Liver (tissue), 9 donors: ENCODE data around the gene ZBTB4. TPM values are rescaled to one million over a fixed set of nuclear protein-coding genes. Genes with fewer than 3 reads are reported as not detected.

Experiments
- DNase-seq: peaks from one replicate; pipeline ENCODE4 v3.0.0-alpha.2; 2017; ENCODE audit warnings: low spot score
- H3K27ac ChIP-seq, 2 donors: one replicate each; pipeline ENCODE4 v1.7.0; 2013; ENCODE audit warnings: inconsistent platforms in 2 of 2, low read length in 2 of 2, control low read depth in 1 of 2, low read depth in 1 of 2, mild to moderate bottlenecking in 1 of 2
- H3K27me3 ChIP-seq, 4 donors: one replicate each; pipeline versions ENCODE4 v1.6.1 to v1.7.0; 2013; ENCODE audit warnings: low read length in 3 of 4, inconsistent platforms in 1 of 4, mild to moderate bottlenecking in 1 of 4, moderate library complexity in 1 of 4; ENCODE audit not compliant: control insufficient read depth in 4 of 4, insufficient read depth in 4 of 4
- H3K36me3 ChIP-seq, 4 donors: one replicate each; pipeline versions ENCODE4 v1.6.1 to v1.7.0; 2013; ENCODE audit warnings: low read length in 3 of 4, mild to moderate bottlenecking in 3 of 4, low read depth in 1 of 4, moderate library complexity in 1 of 4; ENCODE audit not compliant: control insufficient read depth in 4 of 4, insufficient read depth in 3 of 4
- H3K4me1 ChIP-seq, 4 donors: one replicate each; pipeline versions ENCODE4 v1.6.1 to v1.7.0; 2013; ENCODE audit warnings: low read length in 3 of 4, mild to moderate bottlenecking in 3 of 4, moderate library complexity in 1 of 4; ENCODE audit not compliant: control insufficient read depth in 4 of 4, insufficient read depth in 4 of 4
- H3K4me3 ChIP-seq, 3 donors: one replicate each; pipeline versions ENCODE4 v1.6.1 to v1.7.0; 2013; ENCODE audit warnings: low read length in 3 of 3, control low read depth in 1 of 3, low read depth in 1 of 3, mild to moderate bottlenecking in 1 of 3
- H3K9ac ChIP-seq, 2 donors: one replicate each; pipeline ENCODE4 v1.7.0; 2013; ENCODE audit warnings: low read length in 2 of 2, mild to moderate bottlenecking in 2 of 2, moderate library complexity in 2 of 2, control low read depth in 1 of 2, low read depth in 1 of 2
- H3K9me3 ChIP-seq, 4 donors: one replicate each; pipeline versions ENCODE4 v1.6.1 to v1.7.0; 2013; ENCODE audit warnings: low read length in 3 of 4; ENCODE audit not compliant: control insufficient read depth in 4 of 4
- ATF3 ChIP-seq: IDR thresholded peaks from 2 replicates; pipeline ENCODE4 v1.6.1; 2016; ENCODE audit warnings: antibody characterized with exemption
- CTCF ChIP-seq: fragments of 150-350 bp; IDR thresholded peaks from 2 replicates; pipeline ENCODE4 v1.5.1; 2017; ENCODE audit warnings: improper control_type of control experiment, low read depth, low read length; ENCODE audit not compliant: missing input control
- EGR1 ChIP-seq, 2 donors: IDR thresholded peaks; 2 replicates each; pipeline ENCODE4 v1.6.1; 2016 to 2018; ENCODE audit warnings: antibody characterized with exemption in 2 of 2, low read depth in 2 of 2
- FOXA1 ChIP-seq: IDR thresholded peaks from 2 replicates; pipeline ENCODE4 v1.6.1; 2016; ENCODE audit warnings: antibody characterized with exemption
- FOXA2 ChIP-seq: IDR thresholded peaks from 2 replicates; pipeline ENCODE4 v1.6.1; 2016; ENCODE audit warnings: antibody characterized with exemption
- GABPA ChIP-seq, 2 donors: IDR thresholded peaks in 1 of 2; conservative IDR thresholded peaks in 1 of 2; 2 replicates each; pipeline ENCODE4 v1.6.1; 2016; ENCODE audit warnings: antibody characterized with exemption in 2 of 2, mild to moderate bottlenecking in 1 of 2, moderate library complexity in 1 of 2
- HNF4A ChIP-seq, 2 donors: conservative IDR thresholded peaks; 2 replicates each; pipeline ENCODE4 v1.6.1; 2016; ENCODE audit warnings: antibody characterized with exemption in 2 of 2, mild to moderate bottlenecking in 2 of 2
- HNF4G ChIP-seq: IDR thresholded peaks from 2 replicates; pipeline ENCODE4 v1.6.1; 2016; ENCODE audit warnings: antibody characterized with exemption
- JUND ChIP-seq, 2 donors: IDR thresholded peaks; 2 replicates each; pipeline ENCODE4 v1.6.1; 2016; ENCODE audit warnings: antibody characterized with exemption in 2 of 2
- NR2F2 ChIP-seq: IDR thresholded peaks from 2 replicates; pipeline ENCODE4 v1.6.1; 2016; ENCODE audit warnings: antibody characterized with exemption
- RAD21 ChIP-seq, 2 donors: IDR thresholded peaks; 2 replicates each; pipeline ENCODE4 v1.6.1; 2016; ENCODE audit warnings: antibody characterized with exemption in 2 of 2, mild to moderate bottlenecking in 2 of 2
- RXRA ChIP-seq, 2 donors: IDR thresholded peaks; 2 replicates each; pipeline ENCODE4 v1.6.1; 2017 to 2018; ENCODE audit warnings: antibody characterized with exemption in 2 of 2, mild to moderate bottlenecking in 1 of 2
- SP1 ChIP-seq: IDR thresholded peaks from 2 replicates; pipeline ENCODE4 v1.6.1; 2018; ENCODE audit warnings: antibody characterized with exemption, mild to moderate bottlenecking
- TAF1 ChIP-seq: conservative IDR thresholded peaks from 2 replicates; pipeline ENCODE4 v1.6.1; 2016; ENCODE audit warnings: antibody characterized with exemption, mild to moderate bottlenecking
- YY1 ChIP-seq: IDR thresholded peaks from 2 replicates; pipeline ENCODE4 v1.6.1; 2016; ENCODE audit warnings: antibody characterized with exemption, mild to moderate bottlenecking
- WGBS: extraction: QIAGEN DNeasy Blood & Tissue Kit; methylation state at CpG from one replicate; pipeline ENCODE4 v1.1.7; 2013; 5-methylcytosine and 5-hydroxymethylcytosine counted together
- polyA plus RNA-seq, 2 donors: library from polyadenylated mRNA; stranded (reverse) in 1 of 2; unstranded in 1 of 2; fragments of 200-250 nt in 1 of 2; fragments of >200 nt in 1 of 2; fragmentation: Nextera tagmentation in 1 of 2; extraction: Ambion mirVana in 1 of 2; gene quantifications; one replicate each; pipeline versions ENCODE4 v1.2.1 to v1.2.3, GENCODE V29; 2013 to 2015
- total RNA-seq, 2 donors: library from RNA; depleted of rRNA; stranded (reverse); fragments of >200 nt; gene quantifications; one replicate each; pipeline ENCODE4 v1.2.3, GENCODE V29; 2014
- TF ChIP-seq, protein P1 (sequence below): IDR thresholded peaks from 2 replicates; pipeline ENCODE4 v1.6.1; 2016; ENCODE audit warnings: antibody characterized with exemption
- TF ChIP-seq, protein P2 (sequence below): IDR thresholded peaks from 2 replicates; pipeline ENCODE4 v1.6.1; 2016; ENCODE audit warnings: antibody characterized with exemption
- TF ChIP-seq, protein P3 (sequence below): IDR thresholded peaks from 2 replicates; pipeline ENCODE4 v1.6.1; 2016; ENCODE audit warnings: antibody characterized with exemption, mild to moderate bottlenecking
- donor health status: healthy.
- donor health status: healthy.
- donor health status: healthy.
- donor health status: healthy.
- donor health status: healthy.

ZBTB4 gene
- total and polyA plus RNA-seq, 4 donors: 1.5 to 6.0 (median 5.1) TPM

GRCh38 chr17:7499161-7499560, 19.7 kb upstream of the ZBTB4 start:
- Histone ChIP-seq H3K36me3 (peaks cover 36 to 81% (median 70%) of the 10 kb centered on the region in 4 donors), H3K27me3 (no peaks in the 10 kb centered on the region), H3K4me3 (no peak overlapping the region), H3K27ac (no peak overlapping the region), H3K9me3 (no peaks in the 10 kb centered on the region), H3K9ac (no peak overlapping the region), H3K4me1 (no peaks in the 10 kb centered on the region)
- no peak for TF ChIP-seq EGR1 (IDR thresholded peaks at IDR 0.05; ENCODE audit: low read depth in 2 of 2)
- no peak for TF ChIP-seq TAF1
- no peak for TF ChIP-seq SP1
- TF ChIP-seq RXRA (IDR thresholded peaks at IDR 0.05): no peak
- no peak for TF ChIP-seq RAD21 (IDR thresholded peaks at IDR 0.05)
- TF ChIP-seq JUND (IDR thresholded peaks at IDR 0.05): no peak
- no peak for DNase-seq
- WGBS: 89% methylated on average over 11 of the region's 11 CpGs

- H3K9ac ChIP-seq: no peak overlapping the region
- no peak overlapping the region for H3K4me3 ChIP-seq
- peaks cover 0 to 2% (median 0%) of the 10 kb centered on the region in 4 donors for H3K4me1 ChIP-seq
- no peak for TF ChIP-seq RAD21 (IDR thresholded peaks at IDR 0.05)
- no peak for TF ChIP-seq SP1
- TF ChIP-seq FOXA2: no peak
- TF ChIP-seq JUND (IDR thresholded peaks at IDR 0.05): no peak
- TF ChIP-seq YY1: no peak
- TF ChIP-seq HNF4A (conservative IDR thresholded peaks at IDR 0.05): no peak
- TF ChIP-seq, protein P1, sequence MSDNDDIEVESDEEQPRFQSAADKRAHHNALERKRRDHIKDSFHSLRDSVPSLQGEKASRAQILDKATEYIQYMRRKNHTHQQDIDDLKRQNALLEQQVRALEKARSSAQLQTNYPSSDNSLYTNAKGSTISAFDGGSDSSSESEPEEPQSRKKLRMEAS: no peak
- no peak for TF ChIP-seq TAF1
- no peak for TF ChIP-seq RXRA (IDR thresholded peaks at IDR 0.05)
- no peak for TF ChIP-seq HNF4G
- TF ChIP-seq, protein P2, sequence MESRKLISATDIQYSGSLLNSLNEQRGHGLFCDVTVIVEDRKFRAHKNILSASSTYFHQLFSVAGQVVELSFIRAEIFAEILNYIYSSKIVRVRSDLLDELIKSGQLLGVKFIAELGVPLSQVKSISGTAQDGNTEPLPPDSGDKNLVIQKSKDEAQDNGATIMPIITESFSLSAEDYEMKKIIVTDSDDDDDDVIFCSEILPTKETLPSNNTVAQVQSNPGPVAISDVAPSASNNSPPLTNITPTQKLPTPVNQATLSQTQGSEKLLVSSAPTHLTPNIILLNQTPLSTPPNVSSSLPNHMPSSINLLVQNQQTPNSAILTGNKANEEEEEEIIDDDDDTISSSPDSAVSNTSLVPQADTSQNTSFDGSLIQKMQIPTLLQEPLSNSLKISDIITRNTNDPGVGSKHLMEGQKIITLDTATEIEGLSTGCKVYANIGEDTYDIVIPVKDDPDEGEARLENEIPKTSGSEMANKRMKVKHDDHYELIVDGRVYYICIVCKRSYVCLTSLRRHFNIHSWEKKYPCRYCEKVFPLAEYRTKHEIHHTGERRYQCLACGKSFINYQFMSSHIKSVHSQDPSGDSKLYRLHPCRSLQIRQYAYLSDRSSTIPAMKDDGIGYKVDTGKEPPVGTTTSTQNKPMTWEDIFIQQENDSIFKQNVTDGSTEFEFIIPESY: no peak
- TF ChIP-seq NR2F2: no peak
- TF ChIP-seq ATF3: no peak
- TF ChIP-seq GABPA (IDR thresholded peaks at IDR 0.05 in 1 of 2, conservative IDR thresholded peaks at IDR 0.05 in 1 of 2): no peak
- no peak for TF ChIP-seq FOXA1
- TF ChIP-seq EGR1 (IDR thresholded peaks at IDR 0.05; ENCODE audit: low read depth in 2 of 2): no peak
- TF ChIP-seq, protein P3, sequence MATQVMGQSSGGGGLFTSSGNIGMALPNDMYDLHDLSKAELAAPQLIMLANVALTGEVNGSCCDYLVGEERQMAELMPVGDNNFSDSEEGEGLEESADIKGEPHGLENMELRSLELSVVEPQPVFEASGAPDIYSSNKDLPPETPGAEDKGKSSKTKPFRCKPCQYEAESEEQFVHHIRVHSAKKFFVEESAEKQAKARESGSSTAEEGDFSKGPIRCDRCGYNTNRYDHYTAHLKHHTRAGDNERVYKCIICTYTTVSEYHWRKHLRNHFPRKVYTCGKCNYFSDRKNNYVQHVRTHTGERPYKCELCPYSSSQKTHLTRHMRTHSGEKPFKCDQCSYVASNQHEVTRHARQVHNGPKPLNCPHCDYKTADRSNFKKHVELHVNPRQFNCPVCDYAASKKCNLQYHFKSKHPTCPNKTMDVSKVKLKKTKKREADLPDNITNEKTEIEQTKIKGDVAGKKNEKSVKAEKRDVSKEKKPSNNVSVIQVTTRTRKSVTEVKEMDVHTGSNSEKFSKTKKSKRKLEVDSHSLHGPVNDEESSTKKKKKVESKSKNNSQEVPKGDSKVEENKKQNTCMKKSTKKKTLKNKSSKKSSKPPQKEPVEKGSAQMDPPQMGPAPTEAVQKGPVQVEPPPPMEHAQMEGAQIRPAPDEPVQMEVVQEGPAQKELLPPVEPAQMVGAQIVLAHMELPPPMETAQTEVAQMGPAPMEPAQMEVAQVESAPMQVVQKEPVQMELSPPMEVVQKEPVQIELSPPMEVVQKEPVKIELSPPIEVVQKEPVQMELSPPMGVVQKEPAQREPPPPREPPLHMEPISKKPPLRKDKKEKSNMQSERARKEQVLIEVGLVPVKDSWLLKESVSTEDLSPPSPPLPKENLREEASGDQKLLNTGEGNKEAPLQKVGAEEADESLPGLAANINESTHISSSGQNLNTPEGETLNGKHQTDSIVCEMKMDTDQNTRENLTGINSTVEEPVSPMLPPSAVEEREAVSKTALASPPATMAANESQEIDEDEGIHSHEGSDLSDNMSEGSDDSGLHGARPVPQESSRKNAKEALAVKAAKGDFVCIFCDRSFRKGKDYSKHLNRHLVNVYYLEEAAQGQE: no peak
- no peak for TF ChIP-seq CTCF
- WGBS: 96% methylated on average over 14 of the region's 14 CpGs
- H3K9me3 ChIP-seq: no peaks in the 10 kb centered on the region
- H3K27me3 ChIP-seq: no peaks in the 10 kb centered on the region
- no peak for DNase-seq
- H3K27ac ChIP-seq: no peak overlapping the region
- peaks cover 31 to 65% (median 55%) of the 10 kb centered on the region in 4 donors for H3K36me3 ChIP-seq
These were observed 18.2 kb upstream of the ZBTB4 start for GRCh38 chr17:7497636-7498035.
